Thyroid gland (tissue), 4 donors: Measurements from ENCODE around the gene TGOLN2. TPM values are rescaled to one million over a fixed set of nuclear protein-coding genes. Genes with fewer than 3 reads are reported as not detected.
"Not testable (repeated sequence)": the region's sequence is repeated elsewhere in the genome, so short reads cannot be mapped to it uniquely, and the experiment has no call there.

Experiments
- DNase-seq, 2 donors: peaks; one replicate each; pipeline ENCODE4 v3.0.0-alpha.2; 2019
- H3K27ac ChIP-seq, 3 donors: fragments of 200-600 bp; sonication (generic); 1 replicate in 2 of 3; 2 replicates in 1 of 3; pipeline ENCODE4 v1.5.1; 2016 to 2019; ENCODE audit warnings: mild to moderate bottlenecking in 1 of 3, moderate library complexity in 1 of 3
- H3K27me3 ChIP-seq: fragments of 200-600 bp; sonication (generic); one replicate; pipeline ENCODE4 v1.5.1; 2019
- H3K36me3 ChIP-seq, 2 donors: fragments of 200-600 bp; sonication (generic); one replicate each; pipeline ENCODE4 v1.5.1; 2016 to 2019
- H3K4me1 ChIP-seq, 2 donors: fragments of 200-600 bp; sonication (generic); one replicate each; pipeline ENCODE4 v1.5.1; 2017 to 2019
- H3K4me3 ChIP-seq, 3 donors: fragments of 200-600 bp; sonication (generic); replicated peaks in 1 of 3; 1 replicate in 2 of 3; 2 replicates in 1 of 3; pipeline ENCODE4 v1.5.1; 2016; ENCODE audit warnings: mild to moderate bottlenecking in 1 of 3
- H3K9me3 ChIP-seq: fragments of 200-600 bp; sonication (generic); one replicate; pipeline ENCODE4 v1.5.1; 2017
- CTCF ChIP-seq, 6 experiments: fragments of 200-600 bp in 3 of 6; fragments of 450-650 bp in 3 of 6; sonication (generic) in 3 of 6; IDR thresholded peaks; one replicate each; pipeline ENCODE4 v1.5.1; 2016 to 2019; ENCODE audit warnings: antibody characterized with exemption in 6 of 6, mild to moderate bottlenecking in 2 of 6, inconsistent platforms in 1 of 6, moderate library complexity in 1 of 6
- POLR2A ChIP-seq, 2 donors: fragments of 450-650 bp; IDR thresholded peaks; one replicate each; pipeline ENCODE4 v1.6.1; 2017; ENCODE audit warnings: antibody characterized with exemption in 2 of 2, mild to moderate bottlenecking in 2 of 2, moderate library complexity in 1 of 2
- WGBS, 2 donors: methylation state at CpG; one replicate each; pipeline ENCODE4 v1.1.5; 2017; 5-methylcytosine and 5-hydroxymethylcytosine counted together
- intact Hi-C: fragments of 100-400 bp; cut with DNase I; formaldehyde crosslinking; loops from one replicate; pipeline ENCODE4 v1.15.1; 2023
- total RNA-seq, 4 donors: library from RNA; depleted of rRNA; stranded (reverse); fragments of >200 nt; gene quantifications; one replicate each; pipeline ENCODE4 v1.2.3, GENCODE V29; 2016

Gene TGOLN2
- total RNA-seq, 4 donors from 2014 or later, result 146 to 207 (median 162) TPM

GRCh38 chr2:85324639-85325465, 2.9 kb downstream of the TGOLN2 start:
- 67 to 68% methylated on average over 10 of the region's 10 CpGs for WGBS, 2 donors
- Histone ChIP-seq H3K27me3 (no peaks in the 10 kb centered on the region), H3K36me3 (peaks cover 34% of the 10 kb centered on the region in 2 donors), H3K9me3 (no peaks in the 10 kb centered on the region), H3K4me3 (peak overlapping the region in 1 of 3 donors; percentile 56), H3K27ac (peak overlapping the region in 1 of 3 donors; percentile 11), H3K4me1 (peaks cover 40 to 49% of the 10 kb centered on the region in 2 donors)
- intact Hi-C loops, result loop anchor here (10.0 kb wide), 1 partner anchor 220 kb away; no protein-coding TSS in a partner anchor
- TF ChIP-seq POLR2A (IDR thresholded peaks at IDR 0.05), result no peak
- no peak for TF ChIP-seq CTCF (IDR thresholded peaks at IDR 0.05)
- DNase-seq, result no peak

GRCh38 chr2:85323988-85324367, 3.8 kb downstream of the TGOLN2 start:
- H3K4me3 ChIP-seq, H3K27me3 ChIP-seq, DNase-seq, H3K9me3 ChIP-seq, H3K27ac ChIP-seq: not testable (repeated sequence)
- Histone ChIP-seq H3K4me1 (peaks cover 40 to 49% of the 10 kb centered on the region in 2 donors), H3K36me3 (peaks cover 34 to 37% of the 10 kb centered on the region in 2 donors)
- intact Hi-C loops, result loop anchor here (10.0 kb wide), 1 partner anchor 221 kb away; no protein-coding TSS in a partner anchor
- 88 to 92% methylated on average over 11 of the region's 11 CpGs for WGBS, 2 donors

- Histone ChIP-seq H3K4me3 (no peak overlapping the region), H3K36me3 (peaks cover 34 to 37% of the 10 kb centered on the region in 2 donors), H3K27ac (no peak overlapping the region), H3K27me3 (no peaks in the 10 kb centered on the region), H3K9me3 (no peaks in the 10 kb centered on the region), H3K4me1 (peaks cover 36 to 45% of the 10 kb centered on the region in 2 donors)
- WGBS, 2 donors, result 87 to 91% methylated on average over 9 of the region's 9 CpGs
- TF ChIP-seq POLR2A (IDR thresholded peaks at IDR 0.05), result no peak
- TF ChIP-seq CTCF (IDR thresholded peaks at IDR 0.05), result no peak
- no peak for DNase-seq
- intact Hi-C loops, result loop anchor here (10.0 kb wide), 1 partner anchor 221 kb away; no protein-coding TSS in a partner anchor
Measured at GRCh38 chr2:85323351-85323987, 4.3 kb downstream of the TGOLN2 start.

GRCh38 chr2:85319796-85320195, 8.0 kb downstream of the TGOLN2 start:
- Histone ChIP-seq H3K9me3 (no peaks in the 10 kb centered on the region), H3K27ac (no peak overlapping the region), H3K27me3 (no peaks in the 10 kb centered on the region), H3K4me1 (peaks cover 9 to 18% of the 10 kb centered on the region in 2 donors), H3K36me3 (peaks cover 34 to 46% of the 10 kb centered on the region in 2 donors), H3K4me3 (no peak overlapping the region)
- intact Hi-C loops, result loop anchor here (10.0 kb wide), 1 partner anchor 225 kb away; no protein-coding TSS in a partner anchor
- DNase-seq, result no peak
- WGBS, 2 donors, result 88 to 89% methylated on average over 4 of the region's 4 CpGs
- no peak for TF ChIP-seq POLR2A (IDR thresholded peaks at IDR 0.05)
- no peak for TF ChIP-seq CTCF (IDR thresholded peaks at IDR 0.05)

GRCh38 chr2:85318222-85319074, 9.3 kb downstream of the TGOLN2 start:
- no peak for DNase-seq
- H3K4me3 ChIP-seq, result no peak overlapping the region
- no peaks in the 10 kb centered on the region for H3K9me3 ChIP-seq
- 81 to 82% methylated on average over 11 of the region's 11 CpGs for WGBS, 2 donors
- no peak overlapping the region for H3K27ac ChIP-seq
- H3K4me1 ChIP-seq, result peaks cover 3 to 10% of the 10 kb centered on the region in 2 donors
- TF ChIP-seq CTCF (IDR thresholded peaks at IDR 0.05), result no peak
- no peak for TF ChIP-seq POLR2A (IDR thresholded peaks at IDR 0.05)
- peaks cover 29 to 35% of the 10 kb centered on the region in 2 donors for H3K36me3 ChIP-seq
- intact Hi-C loops, result no loop called here
- no peaks in the 10 kb centered on the region for H3K27me3 ChIP-seq

GRCh38 chr2:85315921-85316320, 11.9 kb downstream of the TGOLN2 start:
- H3K27ac ChIP-seq, DNase-seq, H3K27me3 ChIP-seq, intact Hi-C loops, H3K4me3 ChIP-seq, H3K9me3 ChIP-seq, H3K4me1 ChIP-seq: not testable (repeated sequence)
- 93% methylated on average over 3 of the region's 5 CpGs; no CpG with 5 or more reads in 1 of the 2 donors for WGBS, 2 donors
- H3K36me3 ChIP-seq, result peaks cover 7 to 15% of the 10 kb centered on the region in 2 donors
